SK-N-SH (cell line): Measurements from ENCODE around the gene FOXG1.

ENCODE experiments used
- CTCF ChIP-seq: fragments of 200-600 bp; sonication (generic); IDR thresholded peaks from 2 replicates; pipeline ENCODE4 v1.6.1; 2017; ENCODE audit warnings: antibody characterized with exemption, mild to moderate bottlenecking, moderate library complexity
- EZH2phosphoT487 ChIP-seq: fragments of 200-600 bp; sonication (generic); IDR thresholded peaks from 2 replicates; pipeline ENCODE4 v1.6.1; 2017; ENCODE audit warnings: low read depth, mixed run types, mild to moderate bottlenecking, antibody characterized with exemption, moderate library complexity, borderline replicate concordance
- MXI1 ChIP-seq: IDR thresholded peaks from 2 replicates; pipeline ENCODE4 v1.6.1; 2012; ENCODE audit warnings: mild to moderate bottlenecking, low read depth, low read length, improper control_type of control experiment
- NFIC ChIP-seq: IDR thresholded peaks from 2 replicates; pipeline ENCODE4 v1.4.0; 2012; ENCODE audit warnings: borderline replicate concordance
- NRF1 ChIP-seq: IDR thresholded peaks from 2 replicates; pipeline ENCODE4 v1.6.1; 2012; ENCODE audit warnings: low read depth, mild to moderate bottlenecking, low read length
- POLR2AphosphoS5 ChIP-seq: IDR thresholded peaks from 2 replicates; pipeline ENCODE4 v1.6.1; 2012; ENCODE audit warnings: low read depth, low read length
- REST ChIP-seq: IDR thresholded peaks from 2 replicates; pipeline ENCODE4 v1.6.1; 2012; ENCODE audit warnings: mild to moderate bottlenecking, low read depth, low read length, moderate library complexity
- RXRA ChIP-seq: IDR thresholded peaks from 2 replicates; pipeline ENCODE4 v1.4.0; 2012; ENCODE audit warnings: low read depth, mild to moderate bottlenecking, borderline replicate concordance
- SMC3 ChIP-seq: IDR thresholded peaks from 2 replicates; pipeline ENCODE4 v1.6.1; 2012; ENCODE audit warnings: low read depth, low read length, improper control_type of control experiment
- TAF1 ChIP-seq: IDR thresholded peaks from 2 replicates; pipeline ENCODE4 v1.6.1; 2012; ENCODE audit warnings: low read depth, mild to moderate bottlenecking, low read length, moderate library complexity, borderline replicate concordance
- TCF12 ChIP-seq: IDR thresholded peaks from 2 replicates; pipeline ENCODE4 v1.4.0; 2012
- YY1 ChIP-seq: IDR thresholded peaks from 2 replicates; pipeline ENCODE4 v1.4.0; 2012; ENCODE audit warnings: low read depth, mild to moderate bottlenecking
- ZBTB33 ChIP-seq: IDR thresholded peaks from 2 replicates; pipeline ENCODE4 v1.4.0; 2012; ENCODE audit warnings: low read depth, borderline replicate concordance

- TF ChIP-seq CTCF (no peak), NRF1 (no peak), POLR2AphosphoS5 (no peak), MXI1 (no peak), YY1 (no peak), ZBTB33 (no peak), REST (no peak), RXRA (no peak), NFIC (no peak), TAF1 (no peak), SMC3 (no peak), EZH2phosphoT487 (no peak), TCF12 (no peak)
Observed at GRCh38 chr14:28761438-28762291, 4.9 kb upstream of the FOXG1 start.
